Hematopoietic multipotent progenitor cell treated with erythropoietin and hydrocortisone succinate and interleukin-3 and kit ligand, for 6 days (in vitro differentiated cells): ENCODE data around the gene CTBP1.
A peak's percentile ranks its signal among the peaks of the same experiment; 100 is the strongest.

Experiments used
- DNase-seq: peaks from one replicate; pipeline ENCODE4 v3.0.0-alpha.2; 2015

CTBP1 gene

DNA sequence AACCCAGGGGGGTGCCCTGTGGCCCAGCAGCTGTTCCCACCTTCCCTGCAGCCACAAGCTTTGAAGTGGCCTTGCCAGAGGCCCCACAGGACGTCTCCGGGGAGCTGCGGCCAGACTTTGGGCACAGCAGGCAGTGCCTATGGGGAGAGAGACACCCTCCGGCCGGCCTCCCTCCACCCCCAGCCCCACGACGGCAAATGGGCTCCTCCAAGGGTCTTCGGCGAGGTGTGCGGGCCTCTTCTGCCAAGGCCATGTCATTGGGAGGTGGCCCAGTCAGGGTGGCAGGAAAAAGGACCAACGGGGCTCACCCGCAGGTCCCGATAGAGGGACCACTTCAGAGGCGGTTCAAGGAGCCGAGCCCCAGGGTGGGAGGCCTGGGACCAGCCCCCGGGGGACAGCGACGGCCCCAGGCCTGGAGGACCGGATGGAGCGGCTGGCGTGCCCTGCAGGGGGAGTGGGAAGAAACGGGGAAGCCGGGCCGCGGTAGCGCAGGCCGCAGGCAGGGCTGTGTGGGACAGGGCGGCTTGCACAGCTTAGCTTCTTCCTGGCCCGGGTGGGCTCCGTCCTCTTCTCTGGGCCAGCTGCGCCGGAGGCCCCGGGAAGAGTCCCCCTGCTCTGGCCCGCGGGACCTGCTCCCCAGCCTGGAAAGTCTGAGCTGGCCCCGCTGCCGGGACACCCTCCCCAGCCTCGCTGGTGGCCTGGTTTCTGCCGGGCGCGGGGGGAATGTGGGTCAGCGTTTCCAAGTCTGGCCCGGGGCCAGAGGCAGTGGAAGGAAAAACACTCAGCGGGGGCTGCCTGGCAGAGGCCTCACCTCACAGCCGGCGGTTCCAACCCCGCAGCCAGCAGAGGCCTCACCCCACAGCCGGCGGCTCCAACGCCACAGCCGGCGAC, 54.7 kb downstream of the CTBP1 start:
- DNase-seq, result no peak

DNA sequence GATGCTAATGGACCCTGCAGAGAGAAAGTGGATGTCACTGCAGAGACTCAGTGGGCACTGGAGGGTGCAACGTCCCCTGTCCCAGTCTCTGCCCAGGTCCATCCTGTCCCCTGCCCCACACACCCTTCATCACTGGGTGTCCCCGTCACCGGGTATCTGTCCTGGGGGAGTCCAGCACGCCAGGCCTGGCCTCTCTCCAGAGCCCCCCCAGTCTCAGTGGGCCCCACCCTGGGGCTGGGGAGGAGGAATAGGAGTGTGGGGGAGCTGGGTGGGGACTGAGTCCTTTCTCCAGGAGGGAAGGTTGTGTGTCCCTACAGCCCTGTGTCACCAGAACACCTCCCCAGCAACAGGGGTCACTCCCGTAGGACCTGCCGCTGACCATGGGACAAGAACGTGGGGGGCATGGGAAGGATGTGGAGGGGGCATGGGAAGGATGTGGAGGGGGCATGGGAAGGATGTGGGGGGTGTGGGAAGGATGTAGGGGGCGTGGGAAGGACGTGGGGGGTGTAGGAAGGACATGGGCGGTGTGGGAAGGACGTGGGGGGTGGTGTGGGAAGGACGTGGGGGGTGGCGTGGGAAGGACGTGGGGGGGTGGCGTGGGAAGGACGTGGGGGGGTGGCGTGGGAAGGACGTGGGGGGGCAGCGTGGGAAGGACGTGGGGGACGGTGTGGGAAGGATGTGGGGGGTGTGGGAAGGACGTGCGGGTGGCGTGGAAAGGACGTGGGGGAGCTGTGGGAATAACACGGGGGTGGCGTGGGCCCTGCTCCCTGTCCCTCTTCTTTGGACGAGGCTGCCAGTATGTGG, 55.5 kb downstream of the CTBP1 start:
- no peak for DNase-seq

DNA sequence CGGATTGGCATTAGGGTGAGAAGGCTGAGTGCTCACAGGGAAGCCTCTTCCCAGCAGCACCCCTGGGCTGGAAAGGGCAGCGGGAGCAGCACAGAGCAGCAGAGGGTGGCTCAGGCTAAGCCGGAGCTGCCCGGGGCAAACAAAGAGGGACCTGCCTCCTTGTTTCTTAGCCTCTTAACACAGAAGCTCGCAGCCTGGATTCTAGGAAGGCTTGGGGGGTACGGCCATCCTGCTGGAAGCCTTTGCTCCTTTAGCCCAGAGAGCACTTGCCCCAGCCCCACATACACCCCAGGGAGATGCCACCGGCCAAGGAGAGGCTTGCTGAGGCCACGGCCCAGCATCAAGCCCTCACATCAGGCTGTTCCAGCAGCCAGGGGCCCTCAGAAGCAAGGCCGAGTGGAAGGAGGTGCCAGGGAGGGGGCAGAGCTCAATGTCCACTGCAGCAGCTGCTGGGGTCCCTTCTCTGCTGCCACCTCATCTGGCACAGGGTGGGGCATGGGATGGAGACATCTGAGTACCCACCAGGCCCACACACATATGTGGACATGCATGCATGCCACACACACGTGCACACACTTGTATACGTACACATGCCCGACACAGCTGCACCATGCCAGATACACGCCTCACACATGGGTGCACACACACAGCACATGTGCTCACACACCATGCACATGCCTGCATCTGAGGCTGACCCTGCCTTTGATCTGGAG, 56.3 kb downstream of the CTBP1 start:
- DNase-seq, result no peak

DNA sequence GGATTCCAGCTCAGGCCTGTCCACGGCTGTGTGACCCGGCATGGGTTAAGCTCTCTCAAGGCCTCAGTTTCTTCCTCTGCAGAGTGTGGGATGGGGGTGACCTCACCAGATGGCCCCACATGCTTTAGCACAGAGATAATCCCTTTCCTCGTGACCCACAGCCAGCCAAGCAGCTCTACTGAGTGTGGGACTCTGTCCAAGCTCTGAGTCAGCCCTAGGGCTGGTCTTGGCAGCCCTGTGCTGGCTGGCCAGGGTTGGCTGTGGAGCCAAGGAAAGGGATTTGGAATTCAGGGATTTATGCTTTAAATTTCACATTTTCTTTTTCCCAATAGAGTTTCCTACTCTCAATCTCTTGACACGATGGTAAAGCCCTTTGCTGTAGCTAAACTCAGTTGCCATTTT, 56.8 kb downstream of the CTBP1 start:
- DNase-seq, result peak; percentile 73

DNA sequence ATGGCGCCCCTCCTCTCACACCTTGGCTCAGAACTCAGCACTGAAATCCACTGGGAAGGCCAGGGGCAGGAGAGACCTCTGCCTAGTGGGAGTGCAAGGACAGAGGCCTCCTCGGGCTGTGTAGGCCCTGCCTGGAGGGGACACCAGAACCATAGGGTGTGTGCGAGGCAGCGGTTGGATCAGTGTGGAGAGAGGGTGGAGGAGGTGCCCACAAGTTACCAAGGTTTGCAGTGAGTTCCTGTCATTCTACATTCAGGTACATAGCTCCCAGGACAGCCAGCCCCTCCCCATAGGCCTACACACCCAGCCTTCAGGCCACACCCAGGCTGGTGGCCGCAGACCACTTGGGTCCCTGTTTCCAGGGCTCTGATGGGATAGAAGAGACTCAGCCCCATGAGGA, 57.3 kb downstream of the CTBP1 start:
- DNase-seq, result no peak

DNA sequence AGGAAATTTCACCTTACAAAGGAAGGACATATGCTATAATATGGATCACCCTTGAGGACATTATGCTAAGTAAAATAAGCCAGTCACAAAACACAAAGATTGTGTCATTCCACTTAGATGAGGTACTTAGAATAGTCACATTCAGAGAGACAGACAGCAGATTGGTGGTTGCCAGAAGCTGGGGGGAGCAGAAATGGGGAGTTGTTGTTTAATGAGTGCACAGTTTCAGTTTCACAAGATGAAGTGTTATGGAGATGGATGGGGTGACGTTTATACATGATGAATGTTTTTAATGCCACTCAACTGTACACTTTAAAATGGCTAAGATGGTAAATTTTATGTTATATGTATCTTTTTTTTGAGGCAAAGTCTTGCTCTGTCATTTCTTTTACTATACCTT, 61.7 kb downstream of the CTBP1 start:
- DNase-seq, result no peak

DNA sequence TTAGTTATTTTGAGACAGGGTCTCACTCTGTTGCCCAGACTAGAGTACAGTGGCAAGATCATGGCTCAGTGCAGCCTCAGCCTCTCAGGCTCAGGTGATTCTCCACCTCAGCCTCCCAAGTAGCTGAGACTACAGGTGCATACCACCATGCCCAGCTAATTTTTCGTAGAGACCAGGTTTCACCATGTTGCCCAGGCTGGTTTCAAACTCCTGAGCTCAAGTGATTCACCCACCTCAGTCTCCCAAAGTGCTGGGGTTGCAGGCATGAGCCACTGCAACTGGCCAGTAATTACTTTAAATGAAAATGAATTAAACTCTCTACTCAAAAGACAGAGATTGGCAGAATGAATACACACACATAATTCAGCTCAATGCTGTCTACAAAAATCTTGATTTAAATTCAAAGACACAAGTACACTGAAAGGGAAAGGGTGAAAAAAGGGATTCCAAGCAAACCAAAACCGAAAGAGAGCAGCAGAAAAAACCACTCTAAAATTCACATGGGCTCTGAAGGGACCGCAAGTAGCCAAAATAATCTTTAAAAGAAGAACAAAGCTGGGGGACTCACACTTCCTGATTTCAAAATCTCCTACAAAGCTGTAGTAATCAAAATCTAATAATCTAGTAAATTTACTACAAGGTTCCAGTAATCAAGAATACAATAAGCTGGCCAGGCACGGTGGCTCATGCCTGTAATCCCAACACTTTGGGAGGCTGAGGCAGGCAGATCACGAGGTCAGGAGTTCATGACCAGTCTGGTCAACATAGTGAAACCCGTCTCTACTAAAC, 64.8 kb downstream of the CTBP1 start:
- DNase-seq, result peak; percentile 55

DNA sequence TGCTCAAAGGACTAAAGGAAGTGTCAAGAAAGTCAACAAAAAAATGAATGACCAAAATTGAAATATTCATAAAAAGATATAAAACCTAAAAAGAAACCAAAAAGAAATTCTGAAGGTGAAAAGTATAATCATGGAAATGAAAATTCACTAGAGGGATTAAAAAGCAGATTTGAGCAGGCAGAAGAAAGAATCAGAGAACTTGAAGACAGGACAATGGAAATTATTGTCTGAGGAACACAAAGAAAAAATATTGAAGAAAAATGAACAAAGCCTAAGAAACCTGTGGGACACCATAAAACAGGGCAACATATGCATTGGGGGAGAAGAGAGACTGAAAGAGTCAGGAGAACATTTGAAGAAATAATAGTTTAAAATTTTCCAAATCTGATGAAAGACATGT, 66.6 kb downstream of the CTBP1 start:
- no peak for DNase-seq

DNA sequence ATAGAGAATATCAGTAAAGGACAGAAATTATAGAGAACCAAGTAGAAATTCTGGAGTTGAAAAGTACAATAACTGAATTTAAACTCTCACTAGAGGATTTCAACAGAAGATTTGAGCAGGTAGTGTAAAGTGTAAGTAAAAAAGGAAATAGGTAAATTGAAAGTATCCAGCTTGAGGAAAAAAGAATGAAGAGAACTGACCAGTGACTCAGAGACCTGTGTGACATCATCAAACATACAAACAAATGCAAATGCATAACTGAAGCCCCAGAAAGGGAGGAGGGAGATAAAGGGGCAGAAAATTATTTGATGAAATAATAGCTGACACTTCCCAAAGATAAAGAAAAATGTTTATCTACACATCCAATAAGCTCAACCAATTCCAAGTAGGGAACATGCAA, 68.3 kb downstream of the CTBP1 start:
- DNase-seq, result no peak

DNA sequence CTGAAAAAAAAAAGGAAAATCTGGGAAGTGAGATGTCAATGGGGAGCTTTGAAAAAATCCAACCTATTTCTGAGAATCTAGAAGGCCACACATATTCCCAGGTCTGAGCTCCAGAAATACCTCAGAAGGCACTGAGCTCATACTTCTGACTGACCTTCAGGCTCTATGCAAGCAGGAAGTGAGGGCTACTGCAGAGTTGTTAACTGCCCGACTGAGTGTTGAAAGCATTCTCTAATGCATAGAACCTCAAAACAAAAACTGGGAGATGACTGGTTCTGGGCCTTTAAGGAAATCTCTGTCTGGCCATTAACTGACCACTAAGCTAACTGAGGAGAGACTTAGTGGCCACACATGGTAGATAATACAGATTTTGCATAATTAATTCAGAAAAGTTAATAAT, 69.0 kb downstream of the CTBP1 start:
- no peak for DNase-seq

DNA sequence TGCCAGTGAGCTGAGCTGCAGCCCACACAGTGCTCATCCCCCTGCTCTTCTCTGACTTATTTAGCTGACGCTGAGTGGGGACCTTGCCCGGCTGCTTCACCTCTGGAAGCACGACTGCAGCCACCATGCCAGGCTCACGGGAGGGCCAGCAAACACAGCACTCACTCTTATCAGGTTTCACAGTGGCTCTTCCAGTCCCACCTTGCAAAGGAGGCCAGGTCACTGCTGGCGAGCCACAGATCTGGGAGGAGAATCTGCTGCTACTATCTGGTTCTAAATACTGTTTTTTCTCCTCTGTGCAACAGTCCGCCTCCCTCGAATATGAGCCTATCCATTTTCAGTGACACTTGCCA, 69.9 kb downstream of the CTBP1 start:
- peak; percentile 35 for DNase-seq

DNA sequence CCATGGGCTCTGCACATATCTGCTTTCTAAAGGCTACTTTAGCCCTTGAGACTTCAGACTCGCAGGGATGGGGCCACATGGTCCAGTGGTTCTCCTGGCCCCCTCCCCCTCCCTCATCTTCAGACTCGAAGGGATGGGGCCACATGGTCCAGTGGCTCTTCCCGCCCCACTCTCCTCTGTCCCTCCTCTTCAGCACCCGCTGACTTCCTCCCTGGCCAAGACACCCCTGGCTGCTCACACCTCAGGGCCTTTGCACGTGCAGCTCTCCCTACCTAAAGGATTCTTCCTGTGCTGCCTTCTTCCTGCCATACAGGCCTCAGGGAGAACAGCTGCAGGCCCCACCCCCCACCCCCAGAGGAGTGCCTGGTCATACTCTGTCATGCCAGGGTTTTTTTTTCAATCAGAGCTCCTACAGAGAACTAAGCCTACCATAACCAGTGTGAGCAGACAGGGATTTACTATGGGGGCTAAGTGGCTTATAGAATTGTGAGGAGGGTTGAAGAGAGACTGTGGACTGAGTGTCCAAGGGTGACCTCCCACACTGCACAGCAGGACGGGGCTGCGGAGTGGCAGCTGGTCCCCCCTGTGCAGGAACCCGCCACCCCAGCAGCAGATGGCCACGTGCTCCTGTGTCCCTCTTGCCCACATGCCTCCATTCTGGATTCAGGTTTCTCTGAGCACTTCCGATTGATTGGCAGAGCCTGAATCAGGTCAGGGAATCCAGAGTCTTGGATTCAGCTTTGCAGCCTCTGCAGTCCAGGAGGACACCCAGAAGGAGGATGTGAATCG, 70.4 kb downstream of the CTBP1 start:
- DNase-seq, result no peak

DNA sequence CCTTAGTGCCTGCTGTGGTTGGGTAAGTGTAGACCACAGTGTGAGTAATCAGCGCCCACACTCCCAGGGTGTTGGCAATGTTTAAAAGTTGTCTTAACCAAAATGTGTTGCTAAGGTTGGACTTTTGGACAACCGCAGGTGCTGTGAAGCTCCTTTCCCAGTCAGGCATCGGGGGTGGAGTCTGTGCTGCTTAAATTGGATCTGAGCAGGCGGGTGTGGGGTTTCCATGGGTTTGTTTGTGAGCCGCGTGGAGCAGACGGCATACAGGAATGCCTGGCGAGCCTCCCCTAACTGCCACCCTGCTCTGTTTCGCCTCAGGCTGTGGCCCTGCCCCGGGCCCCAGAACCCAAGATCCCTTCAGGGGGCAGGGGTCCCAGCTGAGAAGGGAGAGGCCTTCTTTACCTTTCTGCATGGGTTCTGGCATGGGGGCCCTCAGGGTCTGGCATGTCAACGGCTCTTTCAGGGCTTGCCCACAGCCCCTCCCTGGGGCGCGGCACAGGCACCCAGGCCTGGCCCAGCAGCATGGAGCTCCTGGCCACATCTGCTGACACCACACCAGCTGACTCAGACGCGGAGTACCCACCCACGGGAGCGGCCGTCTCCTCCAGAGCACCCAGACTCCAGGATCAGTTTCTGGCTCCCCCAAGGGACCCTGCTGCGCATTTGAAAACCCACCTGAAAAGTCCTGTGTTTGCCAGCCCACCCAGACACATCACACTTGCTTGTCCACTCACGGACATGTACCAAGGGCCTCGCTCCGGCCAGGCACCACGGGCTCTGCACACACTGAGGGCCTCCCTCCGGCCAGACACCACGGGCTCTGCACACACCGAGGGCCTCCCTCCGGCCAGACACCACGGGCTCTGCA, 71.4 kb downstream of the CTBP1 start:
- peak; percentile 68 for DNase-seq

DNA sequence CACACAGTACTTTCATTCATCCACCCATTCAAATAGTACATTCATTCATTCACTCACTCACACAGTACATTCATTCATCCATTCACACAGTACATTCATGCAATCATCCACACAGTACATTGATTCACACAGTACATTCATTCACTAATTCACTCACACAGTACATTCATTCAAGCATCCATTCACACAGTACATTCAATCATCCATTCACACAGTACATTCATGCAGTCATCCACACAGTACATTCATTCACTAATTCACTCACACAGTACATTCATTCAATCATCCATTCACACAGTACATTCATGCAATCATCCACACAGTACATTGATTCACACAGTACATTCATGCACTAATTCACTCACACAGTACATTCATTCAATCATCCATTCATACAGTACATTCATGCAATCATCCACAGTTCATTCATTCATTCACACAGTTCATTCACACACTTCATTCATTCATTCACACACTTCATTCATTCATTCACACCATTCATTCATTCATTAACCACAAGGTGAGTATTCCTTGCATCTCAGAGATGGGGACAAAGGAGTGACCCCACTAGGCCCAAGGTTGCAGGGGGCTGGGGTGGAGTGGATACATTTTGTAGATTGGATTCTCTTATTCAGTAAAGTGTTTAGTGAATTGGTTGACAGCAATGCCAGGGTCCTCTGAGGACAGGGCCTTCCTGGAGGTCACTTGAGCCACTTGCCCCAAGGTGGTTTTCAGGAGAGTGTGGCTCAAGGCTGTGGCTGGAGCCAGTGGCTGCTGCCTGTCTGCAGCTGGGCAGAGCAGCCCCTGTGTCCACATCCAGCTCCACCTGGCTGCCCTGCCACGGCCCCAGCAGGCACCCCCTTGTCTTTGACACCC, 72.3 kb downstream of the CTBP1 start:
- no peak for DNase-seq

DNA sequence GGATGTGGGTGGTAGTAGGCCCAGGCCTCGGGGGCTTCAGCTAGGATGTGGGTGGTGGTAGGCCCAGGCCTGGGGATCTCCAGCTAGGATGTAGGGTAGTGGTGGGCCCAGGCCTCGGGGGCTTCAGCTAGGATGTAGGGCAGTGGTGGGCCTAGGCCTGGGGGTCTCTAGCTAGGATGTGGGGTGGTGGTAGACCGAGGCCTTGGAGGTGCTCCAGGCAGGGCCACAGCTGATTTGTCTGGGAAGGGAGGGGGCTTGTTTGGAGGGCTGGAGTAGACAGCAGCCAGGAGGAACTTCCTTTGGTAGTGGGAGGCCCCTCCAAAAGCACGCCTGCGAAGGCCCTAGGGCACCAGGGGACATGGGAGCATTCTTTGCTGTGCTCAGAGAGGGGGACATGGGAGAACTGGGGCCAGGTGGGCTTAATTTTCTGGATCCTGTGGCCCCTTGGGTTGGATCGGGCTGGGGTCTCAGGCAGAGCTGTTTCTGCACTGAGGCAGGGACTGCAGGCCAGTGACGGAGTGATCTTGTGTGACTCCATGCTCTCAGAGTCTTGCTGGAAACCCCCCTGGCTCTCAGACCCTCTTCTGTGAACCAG, 73.2 kb downstream of the CTBP1 start:
- DNase-seq, result no peak

DNA sequence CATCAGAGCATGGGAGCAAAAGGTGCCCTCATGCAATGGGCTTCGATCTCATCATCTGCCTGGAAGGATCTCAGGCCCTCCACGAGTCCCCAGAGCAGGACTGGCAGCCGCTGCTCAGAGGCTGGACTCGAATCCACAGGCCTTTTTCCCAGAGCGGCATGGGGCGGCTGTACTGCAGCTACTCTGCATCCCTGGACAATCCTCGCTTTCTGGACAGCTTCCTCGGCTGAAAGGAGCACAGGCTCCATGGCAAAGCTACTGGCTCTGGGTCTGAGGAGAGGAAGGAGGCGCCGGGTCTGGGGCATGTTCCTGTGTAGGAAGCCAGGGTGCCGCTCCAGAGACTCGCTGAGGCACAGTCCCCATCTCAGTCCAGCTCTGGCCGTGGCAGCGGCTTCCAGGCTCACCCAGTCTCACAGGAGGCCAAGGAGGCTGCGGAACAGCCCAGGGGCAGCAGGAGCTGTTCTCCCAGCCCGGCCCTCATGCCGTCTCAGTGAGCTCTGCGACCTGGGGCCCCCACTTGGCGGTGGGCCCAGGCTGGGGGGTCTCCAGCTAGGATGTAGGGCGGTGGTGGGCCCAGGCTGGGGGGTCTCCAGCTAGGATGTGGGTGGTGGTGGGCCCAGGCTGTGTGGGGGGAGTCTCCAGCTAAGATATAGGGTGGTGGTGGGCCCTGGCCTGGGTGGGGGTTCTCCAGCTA, 73.8 kb downstream of the CTBP1 start:
- DNase-seq, result no peak

DNA sequence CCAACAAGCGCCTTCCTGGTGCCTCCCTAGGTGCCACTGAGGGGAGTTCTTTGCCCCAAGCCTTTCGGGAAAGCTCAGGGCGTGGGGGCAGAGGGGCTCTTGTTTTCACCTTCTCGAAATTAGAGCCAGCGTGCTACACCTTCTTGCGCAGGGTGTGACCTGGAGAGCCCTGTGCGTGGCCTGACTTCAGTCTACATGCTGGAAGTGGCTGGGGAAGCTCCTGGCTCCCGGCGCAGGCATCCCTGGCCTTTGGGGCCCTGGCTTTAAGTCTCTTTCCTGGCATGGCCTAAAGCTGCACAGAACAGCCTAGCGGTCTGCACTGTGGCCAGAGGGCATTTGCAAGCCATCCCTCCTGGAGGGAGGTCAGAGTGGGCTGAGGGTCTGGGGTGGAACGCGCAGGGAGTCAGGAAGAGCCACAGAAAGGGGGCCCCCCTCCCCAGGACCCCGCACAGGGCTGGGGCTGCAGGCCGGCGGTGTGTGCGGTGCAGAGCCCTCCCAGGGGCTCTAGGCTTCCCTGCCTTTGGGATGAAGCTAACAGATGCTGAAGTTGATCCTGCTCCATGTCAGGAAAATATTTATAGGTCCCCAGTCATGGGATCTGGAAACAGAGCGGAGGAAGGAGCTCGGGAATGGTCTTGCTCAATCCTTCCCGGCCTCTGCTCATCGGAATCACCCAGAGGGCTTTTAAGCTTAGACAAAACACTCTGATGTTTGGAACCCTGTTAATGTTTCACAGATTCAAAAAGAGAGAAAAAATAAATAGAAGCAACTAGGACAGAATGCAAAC, 75.8 kb downstream of the CTBP1 start:
- no peak for DNase-seq
